Astrocyte of the spinal cord (primary cell): Measurements from ENCODE around the gene ANGPT4.
"Not testable (repeated sequence)": the region's sequence is repeated elsewhere in the genome, so short reads cannot be mapped to it uniquely, and the experiment has no call there.

Experiments used
- DNase-seq: peaks from one replicate; pipeline ENCODE4 v3.0.0; 2011; ENCODE audit warnings: low read depth, low spot score
- H3K4me3 ChIP-seq: 2 replicates; pipeline ENCODE4 v1.5.1; 2011; ENCODE audit warnings: low read depth, mild to moderate bottlenecking, low read length, moderate library complexity
- in situ Hi-C: cut with HindIII; loops from 2 replicates; pipeline ENCODE4 v1.10.0; 2017; ENCODE audit warnings: low sequenced_read_pairs
- TF ChIP-seq, protein P1 (sequence below): IDR thresholded peaks from 2 replicates; pipeline ENCODE4 v1.5.1; 2012; ENCODE audit warnings: low read depth, mild to moderate bottlenecking, low read length, inconsistent platforms

ANGPT4 gene

DNA sequence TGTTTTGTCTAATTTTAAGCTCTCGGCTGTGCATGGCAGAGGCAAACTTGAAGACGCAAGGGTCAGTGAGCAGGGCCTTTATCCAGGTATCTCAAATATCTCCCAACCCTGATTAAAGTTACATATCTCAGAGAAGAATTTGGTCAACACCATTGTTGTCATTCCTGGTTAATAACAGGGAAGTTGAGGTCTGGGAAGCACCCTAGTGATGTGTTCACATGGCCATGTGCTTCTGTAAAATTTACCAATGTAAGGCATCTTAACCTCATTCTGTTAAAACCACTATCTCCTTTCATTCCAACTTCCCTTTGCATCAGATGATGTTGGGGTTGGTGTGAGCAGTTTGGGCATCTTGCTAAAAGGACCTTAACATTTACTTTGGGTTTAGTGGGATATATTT lies 86.6 kb downstream of the ANGPT4 start:
- no peak for DNase-seq
- in situ Hi-C loops, result no loop called here
- TF ChIP-seq, protein P1, sequence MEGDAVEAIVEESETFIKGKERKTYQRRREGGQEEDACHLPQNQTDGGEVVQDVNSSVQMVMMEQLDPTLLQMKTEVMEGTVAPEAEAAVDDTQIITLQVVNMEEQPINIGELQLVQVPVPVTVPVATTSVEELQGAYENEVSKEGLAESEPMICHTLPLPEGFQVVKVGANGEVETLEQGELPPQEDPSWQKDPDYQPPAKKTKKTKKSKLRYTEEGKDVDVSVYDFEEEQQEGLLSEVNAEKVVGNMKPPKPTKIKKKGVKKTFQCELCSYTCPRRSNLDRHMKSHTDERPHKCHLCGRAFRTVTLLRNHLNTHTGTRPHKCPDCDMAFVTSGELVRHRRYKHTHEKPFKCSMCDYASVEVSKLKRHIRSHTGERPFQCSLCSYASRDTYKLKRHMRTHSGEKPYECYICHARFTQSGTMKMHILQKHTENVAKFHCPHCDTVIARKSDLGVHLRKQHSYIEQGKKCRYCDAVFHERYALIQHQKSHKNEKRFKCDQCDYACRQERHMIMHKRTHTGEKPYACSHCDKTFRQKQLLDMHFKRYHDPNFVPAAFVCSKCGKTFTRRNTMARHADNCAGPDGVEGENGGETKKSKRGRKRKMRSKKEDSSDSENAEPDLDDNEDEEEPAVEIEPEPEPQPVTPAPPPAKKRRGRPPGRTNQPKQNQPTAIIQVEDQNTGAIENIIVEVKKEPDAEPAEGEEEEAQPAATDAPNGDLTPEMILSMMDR, result no peak
- no peak overlapping the region for H3K4me3 ChIP-seq

DNA sequence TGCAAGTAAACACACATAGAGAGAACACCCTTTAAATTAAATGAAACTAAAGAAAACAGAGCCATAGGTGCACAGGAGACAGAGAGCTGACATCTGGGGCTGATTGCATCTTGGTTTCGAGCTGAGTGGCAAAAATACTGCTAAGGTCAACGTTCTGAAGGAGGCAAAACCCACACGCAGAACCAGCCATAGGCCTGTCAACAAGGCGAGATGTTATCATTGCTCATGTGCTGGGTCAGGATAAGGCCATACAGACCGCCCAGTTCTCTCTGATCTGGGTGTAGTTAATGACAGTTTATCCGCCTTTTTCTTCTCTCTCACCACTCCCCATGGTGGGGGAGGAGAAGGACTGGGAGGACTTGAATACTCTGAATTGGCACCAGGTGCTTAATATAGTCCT lies 87.1 kb downstream of the ANGPT4 start:
- DNase-seq, result no peak
- no peak overlapping the region for H3K4me3 ChIP-seq
- TF ChIP-seq, protein P1, result no peak
- in situ Hi-C loops, result no loop called here

DNA sequence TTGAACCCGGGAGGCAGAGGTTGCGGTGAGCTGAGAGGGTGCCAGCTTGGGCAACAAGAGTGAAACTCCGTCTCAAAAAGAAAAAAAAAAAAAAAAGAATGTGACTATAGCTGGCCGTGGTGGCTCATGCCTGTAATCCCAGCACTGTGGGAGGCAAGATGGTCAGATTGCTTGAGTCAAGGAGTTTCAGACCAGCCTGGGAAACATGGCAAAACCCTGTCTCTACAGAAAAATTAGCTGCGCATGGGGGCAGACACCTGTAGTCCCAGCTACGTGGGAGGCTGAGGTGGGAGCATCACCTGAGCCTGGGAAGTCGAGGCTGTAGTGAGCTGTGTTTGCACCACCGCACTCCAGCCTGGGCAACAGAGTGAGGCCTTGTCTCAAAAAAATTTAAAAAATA lies 88.2 kb downstream of the ANGPT4 start:
- H3K4me3 ChIP-seq, in situ Hi-C loops: not testable (repeated sequence)

GRCh38 chr20:826695-827323 lies 89.3 kb downstream of the ANGPT4 start:
- no peak overlapping the region for H3K4me3 ChIP-seq
- no peak for DNase-seq
- in situ Hi-C loops, result no loop called here
- TF ChIP-seq, protein P1, result no peak

More for the DNA sequence above, 88.2 kb downstream of the ANGPT4 start:
- DNase-seq, result not testable (repeated sequence)

GRCh38 chr20:825710-826421 lies 90.3 kb downstream of the ANGPT4 start:
- H3K4me3 ChIP-seq, result no peak overlapping the region
- in situ Hi-C loops, result no loop called here
- TF ChIP-seq, protein P1, result no peak
- DNase-seq, result no peak

GRCh38 chr20:824916-825315 lies 91.2 kb downstream of the ANGPT4 start:
- no peak overlapping the region for H3K4me3 ChIP-seq
- DNase-seq, result no peak
- in situ Hi-C loops, result no loop called here
- TF ChIP-seq, protein P1, result no peak

DNA sequence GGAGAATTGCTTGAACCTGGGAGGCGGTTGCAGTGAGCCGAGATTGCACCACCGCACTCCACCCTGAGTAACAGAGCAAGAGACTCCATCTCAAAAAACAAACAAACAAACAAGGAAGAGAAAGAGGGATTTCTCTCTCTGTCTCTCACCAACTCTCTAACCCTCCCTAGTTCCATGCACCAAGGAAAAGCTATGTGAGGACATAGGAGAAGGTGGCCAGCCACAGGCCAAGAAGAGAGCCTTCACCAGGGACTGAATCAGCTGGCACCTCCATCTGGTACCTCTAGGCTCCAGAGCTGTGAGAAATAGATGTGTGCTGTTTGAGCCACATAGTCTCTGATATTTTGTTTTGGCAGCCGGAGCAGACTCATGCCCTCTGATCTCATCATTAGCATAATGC lies 91.6 kb downstream of the ANGPT4 start:
- in situ Hi-C loops, result no loop called here
- TF ChIP-seq, protein P1, result no peak
- no peak for DNase-seq
- H3K4me3 ChIP-seq, result no peak overlapping the region
